ENCODE results near the gene DNAH2. TPM values are rescaled to one million over a fixed set of nuclear protein-coding genes. Genes with fewer than 3 reads are reported as not detected.

Gene DNAH2
- total and polyA plus RNA-seq, 9 donors, result 0.88 to 10.3 (median 2.5) TPM

DNA sequence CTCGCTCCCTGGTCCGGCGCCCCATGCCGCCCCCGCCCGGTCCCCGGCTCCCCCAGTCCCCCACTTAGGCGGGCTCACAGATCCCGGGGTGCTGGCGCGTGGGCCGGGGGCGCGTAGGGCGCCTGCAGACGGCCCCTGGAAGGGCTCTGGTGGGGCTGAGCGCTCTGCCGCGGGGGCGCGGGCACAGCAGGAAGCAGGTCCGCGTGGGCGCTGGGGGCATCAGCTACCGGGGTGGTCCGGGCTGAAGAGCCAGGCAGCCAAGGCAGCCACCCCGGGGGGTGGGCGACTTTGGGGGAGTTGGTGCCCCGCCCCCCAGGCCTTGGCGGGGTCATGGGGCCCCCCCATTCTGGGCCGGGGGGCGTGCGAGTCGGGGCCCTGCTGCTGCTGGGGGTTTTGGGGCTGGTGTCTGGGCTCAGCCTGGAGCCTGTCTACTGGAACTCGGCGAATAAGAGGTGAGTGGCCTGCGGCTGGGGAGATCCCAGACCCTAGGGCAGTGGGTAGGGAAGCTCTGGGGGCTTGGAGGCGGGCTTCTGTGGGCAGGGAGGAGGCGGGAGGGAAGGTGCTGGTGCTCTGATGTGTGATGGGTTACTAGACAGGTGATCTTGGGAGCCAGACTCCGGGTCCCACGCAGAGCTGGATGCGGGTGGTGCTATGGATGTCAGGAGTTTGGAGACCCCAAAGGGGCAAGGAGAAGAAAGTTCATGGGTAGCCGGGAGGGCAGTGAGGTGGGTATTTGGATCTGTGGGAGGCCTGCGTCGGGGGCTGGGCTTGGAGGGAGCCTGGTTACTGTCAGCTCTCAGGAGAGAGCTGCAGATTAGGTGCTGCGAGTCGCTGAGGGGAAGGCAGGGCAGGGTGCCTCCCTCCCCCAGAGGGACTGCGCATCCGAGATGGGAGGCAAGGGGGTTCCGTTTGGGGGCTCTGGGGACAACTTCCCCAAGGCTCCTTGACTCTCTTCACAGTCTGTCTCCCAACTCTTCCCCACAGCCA, 12.0 kb upstream of the DNAH2 start:
- H3K36me3 ChIP-seq, result no peaks in the 10 kb centered on the region
- no peaks in the 10 kb centered on the region for H3K9me3 ChIP-seq
- no peaks in the 10 kb centered on the region for H3K27me3 ChIP-seq
- peak overlapping the region; percentile 38 for H3K4me3 ChIP-seq
- intact Hi-C loops (cut with DNase I), result no loop called here
- 4 to 6% (median 5%) methylated on average over 41 to 50 of the region's 50 CpGs for WGBS, 3 donors
- DNase-seq, result peak in 1 of 5 donors; percentile 25
- H3K4me1 ChIP-seq (ENCODE audit: insufficient read depth), result peaks cover 7% of the 10 kb centered on the region
- TF ChIP-seq, protein P1, sequence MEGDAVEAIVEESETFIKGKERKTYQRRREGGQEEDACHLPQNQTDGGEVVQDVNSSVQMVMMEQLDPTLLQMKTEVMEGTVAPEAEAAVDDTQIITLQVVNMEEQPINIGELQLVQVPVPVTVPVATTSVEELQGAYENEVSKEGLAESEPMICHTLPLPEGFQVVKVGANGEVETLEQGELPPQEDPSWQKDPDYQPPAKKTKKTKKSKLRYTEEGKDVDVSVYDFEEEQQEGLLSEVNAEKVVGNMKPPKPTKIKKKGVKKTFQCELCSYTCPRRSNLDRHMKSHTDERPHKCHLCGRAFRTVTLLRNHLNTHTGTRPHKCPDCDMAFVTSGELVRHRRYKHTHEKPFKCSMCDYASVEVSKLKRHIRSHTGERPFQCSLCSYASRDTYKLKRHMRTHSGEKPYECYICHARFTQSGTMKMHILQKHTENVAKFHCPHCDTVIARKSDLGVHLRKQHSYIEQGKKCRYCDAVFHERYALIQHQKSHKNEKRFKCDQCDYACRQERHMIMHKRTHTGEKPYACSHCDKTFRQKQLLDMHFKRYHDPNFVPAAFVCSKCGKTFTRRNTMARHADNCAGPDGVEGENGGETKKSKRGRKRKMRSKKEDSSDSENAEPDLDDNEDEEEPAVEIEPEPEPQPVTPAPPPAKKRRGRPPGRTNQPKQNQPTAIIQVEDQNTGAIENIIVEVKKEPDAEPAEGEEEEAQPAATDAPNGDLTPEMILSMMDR (IDR thresholded peaks at IDR 0.05), result no peak
- no peak for TF ChIP-seq POLR2A (IDR thresholded peaks at IDR 0.05)
- no peak for TF ChIP-seq EP300 (IDR thresholded peaks at IDR 0.05)
- H3K27ac ChIP-seq, result no peak overlapping the region

DNA sequence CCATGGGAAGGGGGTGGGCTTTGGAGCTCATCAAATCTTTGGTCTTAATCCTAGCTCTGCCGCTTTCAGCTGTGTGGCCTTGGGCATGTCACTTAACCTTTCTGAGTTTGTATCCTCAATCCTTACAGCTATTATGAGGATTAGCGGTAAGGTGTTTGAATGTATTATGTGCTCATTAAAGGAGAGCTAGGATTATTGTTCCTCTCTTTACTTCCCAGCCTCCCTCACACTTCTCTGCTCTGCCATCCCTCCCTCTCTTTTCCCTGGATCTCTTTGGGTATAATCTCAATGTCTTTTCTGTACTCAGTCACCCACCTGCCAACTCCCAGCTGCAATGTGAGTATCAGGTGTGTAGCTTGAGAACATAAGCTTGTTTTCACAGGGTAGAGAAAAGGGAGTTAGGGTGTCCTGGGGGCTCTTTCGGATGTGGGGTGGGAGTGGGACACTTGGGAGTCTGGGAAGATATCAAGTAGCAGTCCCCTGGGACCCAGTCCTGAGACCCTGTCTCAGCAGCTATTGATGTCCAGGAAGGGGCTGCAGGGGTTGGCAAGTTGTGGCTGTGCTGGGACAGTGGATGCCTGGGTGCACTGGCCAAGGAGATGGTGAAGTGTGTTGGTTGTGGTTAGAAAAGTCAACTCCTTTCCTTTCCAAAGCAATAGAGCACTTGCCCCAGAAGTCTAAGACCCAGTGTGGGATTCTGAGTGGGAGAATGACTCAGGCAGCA, 10.8 kb upstream of the DNAH2 start:
- no peak overlapping the region for H3K4me3 ChIP-seq
- no peaks in the 10 kb centered on the region for H3K27me3 ChIP-seq
- no peaks in the 10 kb centered on the region for H3K36me3 ChIP-seq
- TF ChIP-seq EP300 (IDR thresholded peaks at IDR 0.05) (no peak), POLR2A (IDR thresholded peaks at IDR 0.05) (no peak)
- TF ChIP-seq, protein P1 (IDR thresholded peaks at IDR 0.05), result no peak
- no peak for DNase-seq
- peaks cover 7% of the 10 kb centered on the region for H3K4me1 ChIP-seq (ENCODE audit: insufficient read depth)
- WGBS, 3 donors, result 84 to 92% (median 91%) methylated on average over 3 of the region's 3 CpGs
- intact Hi-C loops (cut with DNase I), result no loop called here
- H3K27ac ChIP-seq, result no peak overlapping the region
- no peaks in the 10 kb centered on the region for H3K9me3 ChIP-seq

DNA sequence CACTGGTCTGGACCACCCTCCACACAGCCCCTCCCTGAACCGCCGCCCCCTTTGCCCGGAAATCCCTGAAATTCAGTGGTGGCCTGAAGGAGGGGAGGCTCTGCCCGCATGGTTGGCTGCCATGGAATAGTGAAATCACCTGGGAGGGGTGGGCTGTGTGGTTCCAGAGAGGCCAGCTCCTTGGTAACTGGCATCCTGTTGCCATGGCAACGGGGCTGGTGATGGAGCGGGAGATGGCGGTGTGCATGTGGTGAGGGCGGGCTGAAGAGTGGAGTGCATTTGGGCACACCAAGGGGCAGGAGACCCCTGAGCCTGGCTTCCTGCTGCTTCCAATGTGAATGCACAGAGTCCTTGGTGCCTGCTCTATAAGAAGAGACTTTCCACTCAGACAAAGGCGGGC, 10.1 kb upstream of the DNAH2 start:
- Histone ChIP-seq H3K4me1 (ENCODE audit: insufficient read depth) (peaks cover 7% of the 10 kb centered on the region), H3K36me3 (no peaks in the 10 kb centered on the region), H3K27ac (no peak overlapping the region), H3K9me3 (no peaks in the 10 kb centered on the region), H3K4me3 (no peak overlapping the region), H3K27me3 (no peaks in the 10 kb centered on the region)
- intact Hi-C loops (cut with DNase I), result no loop called here
- 84 to 92% (median 88%) methylated on average over 9 of the region's 9 CpGs for WGBS, 3 donors
- TF ChIP-seq EP300 (IDR thresholded peaks at IDR 0.05) (no peak), POLR2A (IDR thresholded peaks at IDR 0.05) (no peak)
- TF ChIP-seq, protein P1 (IDR thresholded peaks at IDR 0.05), result no peak
- DNase-seq, result no peak

DNA sequence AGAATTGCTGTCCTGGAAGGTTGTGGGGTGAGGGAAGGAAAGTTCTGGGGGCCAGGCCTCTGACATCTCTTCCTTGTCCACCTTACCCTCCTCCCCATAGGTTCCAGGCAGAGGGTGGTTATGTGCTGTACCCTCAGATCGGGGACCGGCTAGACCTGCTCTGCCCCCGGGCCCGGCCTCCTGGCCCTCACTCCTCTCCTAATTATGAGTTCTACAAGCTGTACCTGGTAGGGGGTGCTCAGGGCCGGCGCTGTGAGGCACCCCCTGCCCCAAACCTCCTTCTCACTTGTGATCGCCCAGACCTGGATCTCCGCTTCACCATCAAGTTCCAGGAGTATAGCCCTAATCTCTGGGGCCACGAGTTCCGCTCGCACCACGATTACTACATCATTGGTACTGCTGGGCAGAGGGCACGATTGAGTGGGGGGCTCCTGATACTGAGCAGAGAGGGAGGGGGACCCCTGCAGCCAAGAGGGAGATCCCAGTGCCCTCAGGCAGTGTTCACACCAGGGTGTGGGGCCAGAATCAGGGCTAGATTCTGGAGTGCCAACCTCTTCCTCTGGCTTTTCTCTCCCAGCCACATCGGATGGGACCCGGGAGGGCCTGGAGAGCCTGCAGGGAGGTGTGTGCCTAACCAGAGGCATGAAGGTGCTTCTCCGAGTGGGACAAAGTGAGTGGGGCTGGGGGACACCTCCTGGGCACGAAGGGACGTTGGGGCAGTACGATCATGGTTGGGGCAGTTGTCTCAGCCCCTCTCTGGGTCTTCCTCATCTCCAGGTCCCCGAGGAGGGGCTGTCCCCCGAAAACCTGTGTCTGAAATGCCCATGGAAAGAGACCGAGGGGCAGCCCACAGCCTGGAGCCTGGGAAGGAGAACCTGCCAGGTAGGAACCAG, 9.4 kb upstream of the DNAH2 start:
- WGBS, 3 donors, result 86 to 88% (median 87%) methylated on average over 22 of the region's 22 CpGs

More for the DNA sequence above, 9.4 kb upstream of the DNAH2 start:
- DNase-seq, result no peak
- intact Hi-C loops (cut with DNase I), result no loop called here
- no peaks in the 10 kb centered on the region for H3K9me3 ChIP-seq
- no peaks in the 10 kb centered on the region for H3K36me3 ChIP-seq
- no peak for TF ChIP-seq POLR2A (IDR thresholded peaks at IDR 0.05)
- TF ChIP-seq EP300 (IDR thresholded peaks at IDR 0.05), result no peak
- TF ChIP-seq, protein P1 (IDR thresholded peaks at IDR 0.05), result no peak
- H3K27me3 ChIP-seq, result no peaks in the 10 kb centered on the region
- H3K4me3 ChIP-seq, result no peak overlapping the region
- peaks cover 7% of the 10 kb centered on the region for H3K4me1 ChIP-seq (ENCODE audit: insufficient read depth)
- H3K27ac ChIP-seq, result no peak overlapping the region
